A172 (cell line): ENCODE results near the gene PRKAR1B. TPM values are rescaled to one million over a fixed set of nuclear protein-coding genes. Genes with fewer than 3 reads are reported as not detected.

Experiments used
- DNase-seq: peaks from one replicate; pipeline ENCODE4 v3.0.0-alpha.2; 2015; ENCODE audit warnings: low spot score
- total RNA-seq: library from RNA; depleted of rRNA; stranded (reverse); fragments of >200 nt; shearing (Covaris generic); gene quantifications from 2 replicates; pipeline ENCODE4 v1.2.3, GENCODE V29; 2014

Gene PRKAR1B
- total RNA-seq, 1 experiment from 2014 or later = 31.3 TPM

DNA sequence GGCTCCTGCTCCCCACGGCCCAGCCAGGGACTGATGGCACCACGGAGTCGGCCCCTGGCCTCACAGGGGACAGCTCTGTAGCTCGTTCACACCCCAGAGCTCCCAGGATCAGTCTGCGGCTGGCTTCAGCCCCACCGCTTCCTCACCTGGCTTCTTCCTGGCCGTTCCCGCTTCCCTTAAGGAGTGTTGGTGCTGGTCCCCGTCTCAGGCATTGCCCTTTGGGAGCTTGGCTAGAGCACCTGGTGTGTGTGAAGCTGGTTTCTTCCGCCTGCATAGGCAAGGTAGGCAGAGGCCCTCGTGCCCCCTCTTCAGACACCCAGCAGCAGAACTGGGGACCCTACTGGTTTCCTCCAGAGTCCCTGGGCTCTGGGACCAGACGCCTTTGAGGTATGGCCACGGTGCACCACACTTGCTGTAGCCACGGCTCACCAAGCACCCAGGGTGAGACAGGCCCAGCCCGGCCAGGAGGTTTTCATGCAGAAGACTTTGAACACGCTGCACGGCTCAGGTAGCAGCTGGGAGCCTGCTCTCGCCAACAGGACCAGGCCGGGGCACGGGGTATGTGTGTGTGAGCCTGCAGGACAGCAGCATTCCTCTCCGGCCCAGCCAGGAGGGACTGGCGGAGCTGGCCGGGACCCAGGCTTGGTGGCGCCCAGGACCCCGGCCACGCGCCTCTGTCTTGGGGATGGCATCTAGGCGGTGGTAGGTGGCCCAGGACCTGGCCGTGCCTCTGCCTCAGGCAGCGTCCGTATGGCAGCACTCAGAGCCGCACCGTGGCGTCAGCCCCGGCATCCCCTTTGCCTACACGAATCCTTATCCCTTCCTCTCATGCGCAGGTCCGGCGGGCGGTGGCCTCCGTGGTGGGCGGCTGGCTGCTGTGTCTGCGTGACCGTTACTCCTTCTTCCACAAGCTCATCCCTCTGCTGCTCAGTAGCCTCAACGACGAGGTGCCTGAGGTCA lies 13.2 kb upstream of the PRKAR1B start:
- DNase-seq = no peak

DNA sequence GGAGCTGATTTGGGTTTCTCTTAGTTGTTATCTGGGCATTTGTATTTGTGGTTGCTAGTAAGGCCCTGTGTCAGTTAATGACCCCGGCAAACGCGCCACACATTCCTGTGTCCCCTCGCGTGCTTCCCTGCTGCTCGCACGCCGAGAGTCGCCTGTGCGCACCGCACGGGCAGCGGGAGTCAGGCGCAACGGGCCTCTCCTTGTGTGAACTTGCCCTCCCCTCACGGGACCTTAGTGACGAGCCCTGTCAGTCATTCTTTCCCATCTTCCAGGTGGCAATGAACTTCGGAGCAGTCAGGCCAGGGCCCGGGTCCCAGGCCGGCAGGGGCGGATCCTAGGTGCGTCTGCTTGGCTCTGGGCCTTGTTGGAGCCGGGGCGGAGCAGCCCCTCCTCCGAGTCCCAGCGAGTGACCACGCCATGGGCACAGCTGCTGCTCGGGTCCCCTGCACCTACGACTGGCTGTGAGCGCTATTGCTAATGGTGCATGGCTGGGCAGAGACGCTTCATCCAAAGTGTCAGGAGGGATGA lies 12.4 kb upstream of the PRKAR1B start:
- DNase-seq = no peak

DNA sequence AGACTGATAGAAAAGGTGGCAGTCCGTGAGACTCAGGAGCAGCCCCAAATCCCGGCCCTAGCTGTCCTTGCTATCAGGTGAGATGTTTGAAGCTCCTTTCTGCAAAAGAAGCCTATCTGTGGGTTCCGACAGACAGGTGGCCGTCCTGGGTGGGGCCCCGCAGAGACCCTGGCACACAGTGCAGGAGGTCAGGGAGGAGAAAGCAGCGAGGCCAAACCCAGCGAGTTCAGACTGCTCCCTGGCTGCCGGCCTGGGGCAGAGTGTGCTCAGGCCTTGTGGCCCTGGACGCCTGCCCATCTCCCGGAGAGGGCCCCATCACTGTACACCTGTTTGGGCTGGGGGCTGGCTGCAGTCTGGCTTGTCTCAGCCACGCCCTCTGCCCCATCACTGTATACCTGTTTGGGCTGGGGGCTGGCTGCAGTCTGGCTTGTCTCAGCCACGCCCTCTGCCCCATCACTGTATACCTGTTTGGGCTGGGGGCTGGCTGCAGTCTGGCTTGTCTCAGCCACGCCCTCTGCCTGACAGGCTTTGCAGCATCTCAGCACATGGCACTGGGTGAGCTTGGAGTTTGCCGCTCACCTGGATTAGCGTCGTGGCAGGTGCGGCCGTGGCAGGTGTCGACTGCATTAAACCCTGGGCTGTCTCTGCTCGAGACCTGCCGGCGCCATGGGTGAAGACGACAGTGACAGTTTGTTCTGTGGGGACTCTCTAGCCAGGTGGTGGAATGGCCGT lies 11.8 kb upstream of the PRKAR1B start:
- no peak for DNase-seq

DNA sequence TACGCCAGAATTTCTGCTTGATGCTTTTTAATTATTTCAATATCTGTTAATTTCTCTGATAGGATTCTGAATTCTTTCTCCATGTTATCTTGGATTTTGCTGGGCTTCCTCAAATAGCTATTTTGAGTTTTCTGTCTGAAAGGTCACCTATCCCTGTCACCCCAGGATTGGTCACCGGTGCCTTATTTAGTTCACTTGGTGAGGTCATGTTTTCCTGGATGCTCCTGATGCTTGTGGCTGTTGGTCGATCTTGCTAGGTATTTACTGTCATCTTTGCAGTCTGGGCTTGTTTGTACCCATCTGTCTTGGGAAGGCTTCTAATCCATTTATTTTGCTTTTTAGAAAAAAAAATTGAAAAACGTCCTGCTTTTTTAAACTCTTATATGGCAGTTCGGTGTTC lies 11.2 kb upstream of the PRKAR1B start:
- no peak for DNase-seq

- DNase-seq = no peak
These were observed 7.7 kb upstream of the PRKAR1B start for GRCh38 chr7:734808-735207.

DNA sequence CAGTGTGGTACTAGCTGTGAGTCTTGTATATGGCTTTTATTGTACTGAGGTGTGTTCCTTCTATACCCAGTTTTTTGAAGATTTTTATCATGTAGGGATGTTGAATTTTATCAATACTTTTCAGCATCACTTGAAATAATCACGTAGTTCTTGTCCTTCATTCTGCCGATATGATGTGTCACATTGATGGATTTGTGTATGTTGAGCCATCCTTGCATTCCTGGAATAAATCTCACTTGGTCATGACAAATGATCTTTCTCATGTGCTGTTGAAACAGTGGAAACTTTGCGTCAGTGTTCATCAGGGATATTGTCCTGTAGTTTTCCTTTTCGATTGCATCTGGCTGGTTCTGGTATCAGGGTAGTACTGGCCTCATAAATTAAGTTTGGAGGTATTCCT lies 7.1 kb upstream of the PRKAR1B start:
- DNase-seq = no peak

- DNase-seq = no peak
These were observed 5.5 kb upstream of the PRKAR1B start for GRCh38 chr7:732556-732955.

- DNase-seq = peak; percentile 94
These were observed 5.0 kb upstream of the PRKAR1B start for GRCh38 chr7:732094-732541.

- DNase-seq = no peak
These were observed 4.5 kb upstream of the PRKAR1B start for GRCh38 chr7:731440-732085.

DNA sequence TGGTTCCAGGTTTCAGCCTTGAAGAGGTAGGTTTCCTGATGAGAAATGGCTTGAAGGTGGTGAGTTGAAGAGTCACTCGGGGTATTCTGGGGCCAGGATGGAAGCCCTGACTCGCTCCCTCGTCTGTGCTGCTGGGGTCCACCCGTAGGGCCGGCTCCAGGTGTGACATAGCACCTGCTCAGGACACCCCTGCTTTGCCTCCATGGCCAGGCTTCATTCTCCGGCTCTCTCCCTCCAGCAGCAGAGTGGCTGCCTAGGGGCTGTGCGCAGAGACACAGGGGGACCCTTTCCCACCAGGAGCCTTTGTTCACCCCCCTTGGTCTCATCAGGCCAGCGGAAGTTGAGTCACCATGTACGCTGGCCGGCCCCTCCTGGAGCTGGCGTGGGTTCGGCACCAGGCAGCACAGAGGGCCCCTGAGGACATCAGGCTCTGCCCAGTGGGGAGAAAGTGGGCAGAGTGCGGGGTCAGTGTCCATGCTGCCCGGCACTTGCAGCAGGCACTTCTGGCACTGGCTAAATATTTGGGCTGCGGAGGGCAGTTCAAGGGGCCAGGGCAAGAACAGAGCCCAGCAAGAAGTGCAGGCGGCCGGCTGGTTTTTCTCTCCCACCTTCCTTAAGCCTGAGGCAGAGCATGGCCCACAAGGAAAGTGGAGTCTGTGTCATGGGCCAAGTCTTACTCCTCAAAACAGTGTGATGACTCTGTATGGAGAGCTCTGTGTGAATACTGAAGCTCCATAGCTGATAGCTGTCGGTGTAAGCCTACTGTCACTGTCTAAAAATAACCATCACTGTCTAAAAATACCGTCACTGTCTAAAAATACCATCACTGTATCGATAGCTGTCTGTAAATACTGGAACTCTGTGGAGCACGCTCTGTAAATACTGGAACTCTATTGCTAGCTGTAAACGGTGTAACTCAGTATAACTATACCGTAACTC lies 3.7 kb upstream of the PRKAR1B start:
- DNase-seq = no peak

DNA sequence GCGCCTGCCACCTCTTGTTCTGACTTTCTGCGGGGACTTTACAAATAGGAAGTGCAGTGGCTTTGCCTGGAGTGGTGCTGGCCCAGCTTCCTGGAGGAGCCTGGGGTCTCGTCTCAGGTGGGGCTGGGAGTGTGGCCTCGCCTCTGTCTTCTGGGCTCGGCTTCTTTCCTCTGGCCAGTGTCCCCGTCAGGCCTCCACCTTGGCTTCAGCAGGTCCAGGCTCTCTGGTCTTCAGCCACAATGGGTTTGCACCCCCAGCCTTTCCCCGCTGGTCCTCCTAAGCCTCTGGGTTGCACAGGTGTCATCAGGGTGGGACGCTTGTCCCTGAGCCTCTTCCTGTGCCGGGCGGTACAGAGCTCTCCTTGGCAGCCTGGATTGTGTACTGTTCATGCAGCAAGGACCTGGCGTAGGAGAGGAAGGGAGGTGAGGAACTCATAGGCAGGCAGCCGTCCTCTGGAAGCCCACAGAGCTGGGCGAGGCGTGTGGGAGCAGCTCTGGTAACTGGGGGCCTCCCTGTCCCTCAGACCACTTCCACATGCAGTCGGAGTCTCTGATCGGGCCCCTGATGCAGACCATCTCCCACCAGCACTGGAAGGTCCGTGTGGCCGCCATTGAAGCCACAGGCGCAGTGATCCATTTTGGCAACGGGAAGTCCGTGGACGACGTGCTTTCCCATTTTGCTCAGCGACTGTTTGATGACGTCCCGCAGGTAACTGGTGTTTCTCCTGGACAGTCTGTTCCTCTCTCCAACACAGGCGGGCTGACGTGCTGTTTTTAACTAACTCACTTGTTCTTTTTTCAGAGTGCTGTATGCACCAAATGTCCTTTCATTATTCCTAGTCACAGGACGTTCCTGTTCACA lies 2.3 kb upstream of the PRKAR1B start:
- no peak for DNase-seq

- no peak for DNase-seq
These were observed 1.5 kb upstream of the PRKAR1B start for GRCh38 chr7:728602-729001.

DNA sequence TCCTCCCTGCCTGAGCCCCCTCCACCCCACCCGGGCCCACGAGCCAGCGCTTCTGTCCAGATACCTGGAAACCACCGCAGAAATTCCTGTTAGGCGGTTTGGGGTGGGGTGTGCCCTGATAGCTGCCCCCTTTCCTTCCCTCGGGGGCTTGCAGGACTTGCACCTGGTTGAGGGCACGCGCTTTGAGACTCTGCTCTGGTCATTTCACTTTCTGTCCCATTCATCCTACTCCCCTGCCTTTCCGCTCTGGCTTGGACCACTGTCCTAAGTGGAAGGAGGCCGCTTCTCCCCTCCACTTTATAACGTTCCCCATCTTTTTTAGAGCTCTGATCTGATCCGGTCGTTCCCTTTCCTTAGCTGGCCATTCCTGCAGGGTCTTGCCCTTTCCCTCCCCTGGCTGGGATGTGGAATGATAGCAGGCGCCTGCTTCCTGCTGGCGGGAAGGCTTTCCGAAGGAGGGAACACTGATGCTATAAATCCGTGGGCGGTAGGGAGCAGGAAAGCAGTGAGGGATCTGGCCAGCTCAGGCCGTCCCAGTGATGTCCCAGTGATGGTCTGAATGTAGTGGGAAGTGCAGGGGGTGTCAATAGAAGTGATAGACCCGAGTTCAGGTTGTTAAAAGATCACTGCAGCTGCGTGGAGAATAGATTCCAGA lies 852 bp upstream of the PRKAR1B start:
- no peak for DNase-seq

GRCh38 chr7:726854-727103 lies 302 bp downstream of the PRKAR1B start:
- no peak for DNase-seq

DNA sequence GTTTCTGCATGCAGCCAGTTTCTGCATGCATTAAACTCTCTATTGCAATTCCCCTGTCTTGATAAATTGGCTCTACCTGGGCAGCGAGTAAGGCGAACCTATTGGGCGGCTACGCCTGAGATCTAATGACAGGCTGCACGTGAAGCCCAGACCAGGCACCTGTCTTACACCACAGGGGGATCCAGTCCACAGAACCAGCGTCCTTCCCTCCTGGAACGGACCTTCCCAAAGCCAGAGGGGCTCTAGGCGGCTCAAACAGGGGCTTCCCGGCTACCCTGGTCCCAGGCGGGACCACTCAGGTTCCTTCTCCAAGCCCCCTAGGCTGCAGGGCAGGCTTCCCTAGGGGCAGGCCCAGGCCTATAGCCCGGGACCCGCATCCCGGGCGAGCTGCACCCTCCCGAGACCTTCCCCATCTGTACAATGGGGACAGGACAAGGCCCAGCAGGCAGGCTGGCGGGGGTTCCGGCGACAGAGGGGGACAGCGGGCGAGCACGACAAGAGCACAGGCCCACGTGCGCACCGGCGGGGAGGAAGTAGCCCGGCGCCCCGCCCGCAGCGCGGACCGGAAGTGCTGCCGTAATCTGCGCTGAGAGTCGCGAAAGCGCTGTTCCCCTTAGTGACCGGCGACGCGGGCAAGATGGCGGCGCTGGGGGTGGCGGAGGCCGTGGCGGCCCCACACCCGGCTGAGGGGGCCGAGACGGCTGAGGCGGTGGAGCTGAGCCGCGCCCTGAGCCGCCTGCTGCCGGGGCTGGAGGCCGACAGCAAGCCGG lies 812 bp downstream of the PRKAR1B start, which contains the start of gene DNAAF5:
TSS of gene DNAAF5 (plus strand) at position 616 of the 770 bp plus-strand sequence. CDS start at position 638, 22 bp downstream.
- DNase-seq = peak; percentile 87

- peak; percentile 57 for DNase-seq
These were observed 1.7 kb downstream of the PRKAR1B start for GRCh38 chr7:725223-726005.

- no peak for DNase-seq
These were observed 2.8 kb downstream of the PRKAR1B start for GRCh38 chr7:724298-724697.

DNA sequence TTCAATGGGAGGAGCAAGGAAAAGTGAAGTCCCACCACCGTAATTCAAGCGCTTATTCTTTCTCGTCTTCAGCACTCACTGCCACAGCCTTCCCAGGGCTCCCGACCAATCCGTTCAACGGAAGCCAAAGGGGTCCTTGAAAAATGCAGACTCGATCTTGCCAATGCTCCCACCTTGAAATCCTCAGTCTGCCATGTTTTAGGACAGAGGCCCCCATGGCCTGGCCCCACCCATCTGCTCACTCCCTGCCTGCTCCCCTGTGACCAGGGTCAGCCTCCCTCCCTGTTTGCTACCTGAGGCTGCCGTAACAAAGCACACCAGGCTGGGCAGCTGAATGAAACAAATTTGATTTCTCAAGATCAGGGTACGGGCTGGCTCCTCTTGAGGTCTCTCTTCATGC lies 3.5 kb downstream of the PRKAR1B start:
- DNase-seq = no peak
